Measurements from ENCODE around the gene ZBED1. TPM values are rescaled to one million over a fixed set of nuclear protein-coding genes. Genes with fewer than 3 reads are reported as not detected.
"Not testable (repeated sequence)": the region's sequence is repeated elsewhere in the genome, so short reads cannot be mapped to it uniquely, and the experiment has no call there.

Gene ZBED1
- polyA plus RNA-seq, 1 experiment = 23.0 TPM

GRCh38 chrX:2471641-2472040, 29.1 kb downstream of the ZBED1 start:
- H3K27me3 ChIP-seq (ENCODE audit: control insufficient read depth, insufficient read depth, low read length) = no peaks in the 10 kb centered on the region
- no peak for TF ChIP-seq CTCF (IDR thresholded peaks at IDR 0.05; ENCODE audit: low read depth, low read length)
- no peak overlapping the region for H3K27ac ChIP-seq (ENCODE audit: low read depth, low read length)
- ChIA-PET CTCF (no interaction called here), POLR2A (no interaction called here)
- no peaks in the 10 kb centered on the region for H3K9me3 ChIP-seq (ENCODE audit: control insufficient read depth, insufficient read depth, low read length)
- H3K4me3 ChIP-seq (ENCODE audit: low read depth, low read length) = no peak overlapping the region
- DNase-seq (ENCODE audit: low read depth, low spot score) = no peak

GRCh38 chrX:2471126-2471525, 29.6 kb downstream of the ZBED1 start:
- H3K4me3 ChIP-seq (ENCODE audit: low read depth, low read length); POLR2A ChIA-PET; H3K9me3 ChIP-seq (ENCODE audit: control insufficient read depth, insufficient read depth, low read length); DNase-seq (ENCODE audit: low read depth, low spot score); CTCF ChIA-PET; H3K27ac ChIP-seq (ENCODE audit: low read depth, low read length); H3K27me3 ChIP-seq (ENCODE audit: control insufficient read depth, insufficient read depth, low read length): not testable (repeated sequence)

- CTCF ChIA-PET; POLR2A ChIA-PET; DNase-seq (ENCODE audit: low read depth, low spot score); H3K9me3 ChIP-seq (ENCODE audit: control insufficient read depth, insufficient read depth, low read length); H3K27me3 ChIP-seq (ENCODE audit: control insufficient read depth, insufficient read depth, low read length); H3K4me3 ChIP-seq (ENCODE audit: low read depth, low read length); H3K27ac ChIP-seq (ENCODE audit: low read depth, low read length): not testable (repeated sequence)
Observed at GRCh38 chrX:2469852-2470251, 30.9 kb downstream of the ZBED1 start.

- Histone ChIP-seq H3K4me3 (ENCODE audit: low read depth, low read length) (no peak overlapping the region), H3K27ac (ENCODE audit: low read depth, low read length) (no peak overlapping the region), H3K27me3 (ENCODE audit: control insufficient read depth, insufficient read depth, low read length) (no peaks in the 10 kb centered on the region), H3K9me3 (ENCODE audit: control insufficient read depth, insufficient read depth, low read length) (no peaks in the 10 kb centered on the region)
- ChIA-PET POLR2A (no interaction called here), CTCF (no interaction called here)
- no peak for TF ChIP-seq CTCF (IDR thresholded peaks at IDR 0.05; ENCODE audit: low read depth, low read length)
- DNase-seq (ENCODE audit: low read depth, low spot score) = no peak
Observed at GRCh38 chrX:2469196-2469685, 31.5 kb downstream of the ZBED1 start.

GRCh38 chrX:2468261-2469195, 32.2 kb downstream of the ZBED1 start:
- Histone ChIP-seq H3K9me3 (ENCODE audit: control insufficient read depth, insufficient read depth, low read length) (no peaks in the 10 kb centered on the region), H3K27ac (ENCODE audit: low read depth, low read length) (no peak overlapping the region), H3K27me3 (ENCODE audit: control insufficient read depth, insufficient read depth, low read length) (no peaks in the 10 kb centered on the region), H3K4me3 (ENCODE audit: low read depth, low read length) (no peak overlapping the region)
- no peak for TF ChIP-seq CTCF (IDR thresholded peaks at IDR 0.05; ENCODE audit: low read depth, low read length)
- CTCF ChIA-PET = no interaction called here
- DNase-seq (ENCODE audit: low read depth, low spot score) = no peak
- POLR2A ChIA-PET = no interaction called here

GRCh38 chrX:2466876-2467656, 33.7 kb downstream of the ZBED1 start:
- Histone ChIP-seq H3K27ac (ENCODE audit: low read depth, low read length) (no peak overlapping the region), H3K9me3 (ENCODE audit: control insufficient read depth, insufficient read depth, low read length) (no peaks in the 10 kb centered on the region), H3K4me3 (ENCODE audit: low read depth, low read length) (no peak overlapping the region), H3K27me3 (ENCODE audit: control insufficient read depth, insufficient read depth, low read length) (no peaks in the 10 kb centered on the region)
- CTCF ChIA-PET = no interaction called here
- TF ChIP-seq CTCF (IDR thresholded peaks at IDR 0.05; ENCODE audit: low read depth, low read length) = no peak
- no peak for DNase-seq (ENCODE audit: low read depth, low spot score)
- POLR2A ChIA-PET = no interaction called here
